Suppressor macrophage treated with lipopolysaccharide for 4 hours (primary cell): Measurements from ENCODE around the gene RANGRF.
A peak's percentile ranks its signal among the peaks of the same experiment; 100 is the strongest.
"Not testable (repeated sequence)": the region's sequence is repeated elsewhere in the genome, so short reads cannot be mapped to it uniquely, and the experiment has no call there.

Source experiments
- DNase-seq: peaks from one replicate; pipeline ENCODE4 v3.0.0-alpha.2; 2020

RANGRF gene, protein sequence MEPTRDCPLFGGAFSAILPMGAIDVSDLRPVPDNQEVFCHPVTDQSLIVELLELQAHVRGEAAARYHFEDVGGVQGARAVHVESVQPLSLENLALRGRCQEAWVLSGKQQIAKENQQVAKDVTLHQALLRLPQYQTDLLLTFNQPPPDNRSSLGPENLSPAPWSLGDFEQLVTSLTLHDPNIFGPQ

GRCh38 chr17:8288336-8289102, at the start of gene RANGRF:
TSS of gene RANGRF (plus strand) at chr17:8288670. CDS start at chr17:8288789, 119 bp downstream.
- peak; percentile 87 for DNase-seq

DNA sequence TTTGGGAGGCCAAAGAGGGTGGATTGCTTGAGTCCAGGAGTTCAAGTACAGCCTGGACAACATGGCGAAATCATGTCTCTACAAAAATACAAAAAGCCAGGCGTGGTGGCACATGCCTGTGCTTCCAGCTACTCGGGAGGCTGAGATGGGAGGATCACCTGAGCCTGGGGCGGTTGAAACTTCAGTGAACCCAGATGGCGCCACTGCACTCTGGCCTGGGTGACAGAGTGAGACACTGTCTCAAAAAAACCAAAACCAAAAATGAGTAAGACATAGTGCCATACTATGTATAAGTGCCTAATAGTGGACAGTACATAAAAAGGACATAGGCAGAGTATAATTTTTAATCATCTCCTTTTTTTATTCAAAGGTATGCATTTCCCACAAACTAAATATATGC, 44.6 kb upstream of the RANGRF start:
- DNase-seq = no peak

DNA sequence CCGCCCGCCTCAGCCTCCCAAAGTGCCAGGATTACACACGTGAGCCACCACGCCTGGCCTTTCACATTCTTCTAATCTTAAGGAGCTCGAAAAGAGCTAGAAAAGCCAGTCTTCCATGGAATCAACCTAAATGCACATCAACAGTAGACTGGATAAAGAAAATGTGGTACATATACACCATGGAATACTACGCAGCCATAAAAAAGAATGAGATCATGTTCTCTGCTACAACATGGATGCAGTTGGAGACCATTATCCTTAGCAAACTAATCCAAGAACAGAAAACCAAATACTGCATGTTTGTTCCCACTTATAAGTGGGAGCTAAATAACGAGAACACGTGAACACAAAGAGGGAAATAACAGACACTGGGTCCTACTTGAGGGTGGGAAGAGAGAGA, 43.7 kb upstream of the RANGRF start:
- no peak for DNase-seq

DNA sequence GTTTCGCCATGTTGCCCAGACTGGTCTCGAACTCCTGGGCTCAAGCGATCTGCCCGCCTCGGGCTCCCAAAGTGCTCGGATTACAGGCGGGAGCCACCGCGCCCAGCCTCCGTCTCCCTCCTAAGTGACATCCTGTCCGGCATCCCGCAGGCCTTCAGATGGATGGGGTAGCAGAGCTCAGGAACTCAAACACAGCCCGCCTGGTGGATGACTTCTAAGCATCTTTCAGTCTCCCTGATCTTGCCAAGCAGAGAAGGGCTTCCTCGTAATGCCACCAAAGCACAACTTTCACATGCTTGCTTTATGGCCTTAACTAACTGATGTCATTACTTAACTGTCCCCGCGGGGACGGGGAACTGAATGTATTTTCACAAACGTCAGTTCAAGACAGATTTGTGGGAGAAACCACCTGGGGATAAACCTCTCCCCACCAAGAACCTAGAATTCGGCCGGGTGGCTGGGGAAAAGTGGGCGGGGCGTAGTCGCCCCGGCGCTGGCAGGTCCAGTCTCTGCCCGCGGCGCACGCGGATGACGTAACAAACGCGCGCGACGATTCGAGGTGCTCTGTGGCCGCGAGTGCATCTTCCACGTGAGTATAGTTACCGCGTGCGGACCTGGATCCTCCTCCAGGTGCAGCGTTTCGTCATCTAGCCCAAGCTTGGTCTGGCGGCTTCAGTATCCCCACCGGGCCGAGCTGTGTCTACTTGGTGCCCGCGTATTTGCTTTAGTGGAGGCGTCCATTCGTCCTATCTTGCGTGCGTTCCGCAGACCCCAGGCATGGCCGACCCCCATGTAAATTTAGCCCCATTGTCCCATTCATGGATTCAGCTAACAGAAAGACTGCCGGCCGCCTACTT, 39.5 kb upstream of the RANGRF start, which contains the start of gene PFAS:
TSS of gene PFAS (plus strand) at position 539 of the 857 bp plus-strand sequence. CDS start 4,649 bp downstream, outside the sequence.
- peak; percentile 96 for DNase-seq

DNA sequence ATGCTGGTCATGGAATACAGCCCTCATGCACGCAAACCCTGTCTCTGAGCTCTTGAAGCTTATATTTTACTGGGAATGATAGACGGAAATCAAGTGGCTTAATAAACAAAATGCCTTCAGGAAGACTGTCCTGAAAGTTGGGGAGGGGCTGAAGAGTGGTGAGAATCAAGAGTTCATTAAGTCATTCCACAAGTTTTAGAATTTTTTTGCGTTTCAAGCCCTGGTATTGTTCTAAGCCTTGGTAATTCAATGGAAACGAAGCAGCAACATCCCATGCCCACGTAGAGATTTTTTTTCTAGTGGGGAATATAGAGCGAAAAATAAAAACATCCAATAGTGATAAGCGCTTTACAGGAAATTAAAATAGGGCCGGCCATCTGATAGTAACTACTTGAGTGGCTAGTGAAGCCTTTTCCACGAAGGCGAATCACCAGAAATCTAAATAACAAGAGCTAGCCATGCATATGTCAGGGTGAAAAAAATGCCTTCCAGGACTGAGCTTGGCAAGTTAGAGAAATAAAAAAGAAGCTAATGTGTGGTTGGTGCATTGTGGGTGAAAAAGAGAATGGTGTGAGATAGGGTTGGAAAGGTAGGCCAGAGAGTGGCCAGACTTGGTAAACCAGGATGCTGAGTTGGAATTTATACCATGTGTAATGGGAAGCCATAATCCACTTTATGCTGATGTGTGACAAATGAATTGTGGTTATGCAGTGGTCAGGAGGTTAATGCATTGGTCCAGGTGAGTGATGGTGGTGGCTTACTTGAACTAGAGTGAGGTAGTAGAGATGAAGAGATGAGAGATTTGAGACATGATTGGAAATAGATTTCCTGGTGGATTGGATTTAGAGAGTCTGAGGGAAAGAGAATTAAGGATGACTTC, 38.6 kb upstream of the RANGRF start:
- DNase-seq = no peak

GRCh38 chr17:8251411-8251810, 37.1 kb upstream of the RANGRF start:
- DNase-seq = not testable (repeated sequence)

DNA sequence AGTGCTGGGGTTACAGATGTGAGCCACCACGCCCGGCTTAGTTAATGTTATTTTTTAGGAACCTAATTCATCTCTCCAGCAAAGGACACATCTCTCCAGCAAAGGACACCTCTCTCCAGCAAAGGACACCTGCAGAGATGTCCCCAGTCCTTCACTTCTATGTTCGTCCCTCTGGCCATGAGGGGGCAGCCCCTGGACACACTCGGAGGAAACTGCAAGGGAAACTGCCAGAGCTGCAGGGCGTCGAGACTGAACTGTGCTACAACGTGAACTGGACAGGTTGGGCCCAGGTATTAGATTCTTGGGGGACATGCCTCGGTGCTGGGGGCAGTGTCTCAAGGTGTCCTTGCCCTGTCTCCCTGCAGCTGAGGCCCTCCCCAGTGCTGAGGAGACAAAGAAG, 34.7 kb upstream of the RANGRF start:
- DNase-seq = no peak

DNA sequence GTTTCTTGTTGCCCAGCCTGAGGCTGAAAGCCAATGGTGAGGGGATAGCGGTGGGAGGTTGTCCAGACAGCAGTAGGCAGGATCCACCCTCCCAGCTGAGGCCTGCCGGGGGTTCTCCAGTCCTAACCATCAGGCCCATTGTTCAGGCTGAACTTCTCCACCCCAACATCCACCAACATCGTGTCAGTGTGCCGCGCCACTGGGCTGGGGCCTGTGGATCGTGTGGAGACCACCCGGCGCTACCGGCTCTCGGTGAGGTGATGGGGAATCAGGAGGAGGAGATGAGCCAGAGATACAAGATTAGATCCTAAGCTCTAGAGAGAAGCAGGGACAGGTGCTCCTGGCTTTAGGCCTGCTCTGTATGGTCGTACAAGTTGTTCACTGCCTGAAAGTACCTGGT, 33.6 kb upstream of the RANGRF start:
- no peak for DNase-seq

DNA sequence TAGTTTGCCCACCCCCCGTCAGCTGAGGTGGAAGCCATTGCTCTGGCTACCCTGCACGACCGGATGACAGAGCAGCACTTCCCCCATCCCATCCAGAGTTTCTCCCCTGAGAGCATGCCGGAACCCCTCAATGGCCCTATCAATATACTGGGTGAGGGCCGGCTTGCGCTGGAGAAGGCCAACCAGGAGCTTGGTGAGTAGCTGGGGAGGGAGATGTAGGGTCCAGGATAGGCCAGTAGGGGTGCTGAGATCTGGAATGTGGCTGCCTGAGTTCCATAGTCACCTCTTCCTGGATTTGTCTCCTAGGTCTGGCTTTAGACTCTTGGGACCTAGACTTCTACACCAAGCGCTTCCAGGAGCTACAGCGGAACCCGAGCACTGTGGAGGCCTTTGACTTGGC, 33.0 kb upstream of the RANGRF start:
- DNase-seq = no peak

DNA sequence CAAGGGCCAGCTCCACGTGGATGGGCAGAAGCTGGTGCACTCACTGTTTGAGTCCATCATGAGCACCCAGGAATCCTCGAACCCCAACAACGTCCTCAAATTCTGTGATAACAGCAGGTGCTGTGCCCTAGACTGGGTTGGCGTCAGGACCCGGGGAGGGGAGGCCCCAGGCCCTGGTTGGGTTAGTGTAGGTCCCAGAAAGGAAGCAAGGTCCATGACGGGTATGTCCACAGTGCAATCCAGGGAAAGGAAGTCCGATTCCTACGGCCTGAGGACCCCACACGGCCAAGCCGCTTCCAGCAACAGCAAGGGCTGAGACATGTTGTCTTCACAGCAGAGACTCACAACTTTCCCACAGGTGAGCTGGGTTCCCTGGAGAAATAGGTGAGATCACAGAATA, 32.2 kb upstream of the RANGRF start:
- DNase-seq = no peak

DNA sequence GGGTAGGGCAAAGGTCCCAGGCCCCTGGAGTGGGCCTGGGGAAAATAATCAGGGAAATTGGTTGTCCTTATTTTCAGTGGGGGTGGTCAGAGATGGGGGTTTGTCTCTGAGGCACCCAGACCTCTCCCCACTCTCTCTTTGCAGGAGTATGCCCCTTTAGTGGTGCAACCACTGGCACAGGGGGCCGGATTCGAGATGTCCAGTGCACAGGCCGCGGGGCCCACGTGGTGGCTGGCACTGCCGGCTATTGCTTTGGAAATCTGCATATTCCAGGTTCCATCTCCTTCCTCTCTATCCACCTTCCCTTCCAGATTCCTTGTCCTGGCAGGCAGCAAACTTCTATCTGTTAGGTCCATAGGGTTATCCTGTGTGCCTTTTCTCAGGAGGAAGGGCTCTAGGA, 31.8 kb upstream of the RANGRF start:
- no peak for DNase-seq

- no peak for DNase-seq
These were observed 30.7 kb upstream of the RANGRF start for GRCh38 chr17:8257801-8258200.

- DNase-seq = no peak
These were observed 24.1 kb upstream of the RANGRF start for GRCh38 chr17:8264320-8264719.

GRCh38 chr17:8264836-8265542, 23.5 kb upstream of the RANGRF start:
- no peak for DNase-seq

- no peak for DNase-seq
These were observed 21.6 kb upstream of the RANGRF start for GRCh38 chr17:8266648-8267479.

GRCh38 chr17:8267480-8268147, 20.9 kb upstream of the RANGRF start:
- no peak for DNase-seq

DNA sequence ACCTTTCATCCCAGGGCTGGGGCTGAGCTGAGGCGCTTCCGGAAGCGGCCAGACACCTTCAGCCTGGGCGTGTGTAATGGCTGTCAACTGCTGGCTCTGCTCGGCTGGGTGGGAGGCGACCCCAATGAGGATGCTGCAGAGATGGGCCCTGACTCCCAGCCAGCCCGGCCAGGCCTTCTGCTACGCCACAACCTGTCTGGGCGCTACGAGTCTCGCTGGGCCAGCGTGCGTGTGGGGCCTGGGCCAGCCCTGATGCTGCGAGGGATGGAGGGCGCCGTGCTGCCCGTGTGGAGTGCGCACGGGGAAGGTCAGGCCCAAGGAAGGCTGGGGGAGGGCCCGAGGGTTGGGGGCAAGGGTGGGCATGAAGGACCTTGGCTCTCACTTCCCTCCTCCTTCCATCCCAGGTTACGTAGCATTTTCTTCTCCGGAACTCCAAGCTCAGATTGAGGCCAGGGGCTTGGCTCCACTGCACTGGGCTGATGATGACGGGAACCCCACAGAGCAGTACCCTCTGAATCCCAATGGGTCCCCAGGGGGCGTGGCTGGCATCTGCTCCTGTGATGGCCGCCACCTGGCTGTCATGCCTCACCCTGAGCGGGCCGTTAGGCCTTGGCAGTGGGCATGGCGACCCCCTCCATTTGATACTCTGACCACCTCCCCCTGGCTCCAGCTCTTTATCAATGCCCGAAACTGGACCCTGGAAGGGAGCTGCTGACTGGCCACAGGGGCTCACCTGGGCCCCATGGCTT, 19.7 kb upstream of the RANGRF start:
- DNase-seq = no peak

GRCh38 chr17:8272421-8272820, 16.0 kb upstream of the RANGRF start:
- DNase-seq = no peak

DNA sequence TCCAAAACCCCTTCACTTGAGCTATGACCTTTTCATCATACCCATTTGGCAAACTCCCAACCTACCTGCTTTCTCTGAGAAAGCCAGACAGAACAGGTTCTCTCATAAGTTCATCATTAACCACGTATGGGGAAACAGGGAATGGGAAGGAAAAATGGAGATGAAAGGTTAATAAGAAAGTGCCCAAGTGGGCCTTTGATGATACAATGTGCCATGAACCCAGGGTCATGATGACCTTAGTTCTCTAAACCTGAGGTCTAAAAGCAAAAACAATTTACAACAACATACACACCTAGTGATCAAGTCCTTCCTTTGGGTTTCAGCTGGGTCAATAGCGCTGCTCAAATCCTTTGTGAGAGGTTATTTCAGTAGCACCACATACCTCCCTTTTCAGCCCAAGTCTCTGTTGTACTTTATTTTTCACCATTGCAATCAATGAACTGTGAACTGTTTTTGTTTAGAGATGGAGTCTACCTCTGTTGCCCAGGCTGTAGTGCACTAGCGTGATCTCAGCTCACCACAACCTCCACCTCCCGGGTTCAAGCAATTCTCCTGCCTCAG, 14.5 kb upstream of the RANGRF start:
- no peak for DNase-seq
